ENCODE data around the gene LAX1.

DNA sequence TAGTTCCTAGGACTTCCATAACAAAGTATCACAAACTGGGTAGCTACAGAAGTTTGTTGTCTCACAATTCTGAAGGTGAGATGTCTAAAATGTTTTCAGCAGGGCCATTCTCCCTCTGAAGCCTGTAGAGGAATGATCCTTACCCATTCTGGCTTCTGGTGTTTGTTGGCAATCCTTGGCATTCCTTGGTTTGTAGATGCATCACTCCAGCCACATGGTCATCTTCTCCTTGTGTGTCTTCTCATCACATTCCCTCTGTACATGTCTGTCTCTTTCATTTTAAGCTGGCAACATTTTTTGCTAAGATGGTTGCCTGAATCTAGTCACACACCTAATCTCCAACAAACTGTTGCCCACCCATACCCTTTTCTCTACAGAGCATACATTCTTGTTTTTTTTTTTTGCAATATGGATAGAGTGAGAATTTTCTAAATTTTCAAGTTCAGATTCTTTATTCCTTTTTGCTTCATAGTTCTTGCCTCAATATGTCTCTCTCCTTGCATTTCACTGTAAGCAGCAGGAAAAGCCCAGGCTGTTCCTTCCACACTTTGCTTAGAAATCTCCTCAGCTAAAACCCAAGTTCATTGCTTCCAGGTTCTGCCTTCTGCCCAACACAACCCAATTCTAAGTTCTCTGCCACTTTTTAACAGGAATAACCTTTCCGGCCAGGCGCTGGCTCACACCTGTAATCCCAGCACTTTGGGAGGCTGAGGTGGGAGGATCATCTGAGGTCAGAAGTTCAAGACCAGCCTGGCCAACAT, 48.8 kb downstream of the LAX1 start:
- TF ChIP-seq EZH2 (IDR thresholded peaks at IDR 0.05): no peak
- no peak for TF ChIP-seq POLR2AphosphoS5 (IDR thresholded peaks at IDR 0.05; ENCODE audit: borderline replicate concordance, low read depth, low read length)
- no peak for TF ChIP-seq FOXP2 (optimal IDR thresholded peaks at IDR 0.05; ENCODE audit: control extremely low read depth, extremely low read length, insufficient read depth)
